Inferior parietal cortex (tissue), 1 donor: Measurements from ENCODE around the gene ABI3.
"Not testable (repeated sequence)": the region's sequence is repeated elsewhere in the genome, so short reads cannot be mapped to it uniquely, and the experiment has no call there.

Experiments
- DNase-seq: peaks from one replicate; pipeline ENCODE4 v3.0.0-alpha.2; 2016; ENCODE audit errors: extremely low spot score

Gene ABI3

GRCh38 chr17:49252148-49252695, 41.7 kb downstream of the ABI3 start:
- DNase-seq: no peak

GRCh38 chr17:49254066-49254465, 43.6 kb downstream of the ABI3 start:
- no peak for DNase-seq

- DNase-seq: no peak
Measured at GRCh38 chr17:49255125-49255524, 44.6 kb downstream of the ABI3 start.

- DNase-seq: no peak
Measured at GRCh38 chr17:49258394-49258793, 47.9 kb downstream of the ABI3 start.

GRCh38 chr17:49259663-49260010, 49.1 kb downstream of the ABI3 start:
- no peak for DNase-seq

GRCh38 chr17:49260011-49260816, 49.7 kb downstream of the ABI3 start:
- no peak for DNase-seq

- no peak for DNase-seq
Measured at GRCh38 chr17:49260817-49261291, 50.3 kb downstream of the ABI3 start.

- DNase-seq: not testable (repeated sequence)
Measured at GRCh38 chr17:49261540-49261939, 51.0 kb downstream of the ABI3 start.

- no peak for DNase-seq
Measured at GRCh38 chr17:49266233-49266632, 55.7 kb downstream of the ABI3 start.

- DNase-seq: no peak
Measured at GRCh38 chr17:49267912-49268311, 57.4 kb downstream of the ABI3 start.

GRCh38 chr17:49269356-49269755, 58.8 kb downstream of the ABI3 start:
- DNase-seq: no peak
